GM12878 (cell line): Measurements from ENCODE around the gene SIN3B. TPM values are rescaled to one million over a fixed set of nuclear protein-coding genes. Genes with fewer than 3 reads are reported as not detected.

ENCODE experiments used
- ATAC-seq: fragments of 200-7000 bp; cut with Tn5 transposase; 3 replicates; pipeline ENCODE4 v1.9.1; 2020; ENCODE audit warnings: mild to moderate bottlenecking, moderate library complexity
- BruUV-seq: library from RNA; stranded (reverse); fragments of 400-500 nt; replicated peaks from 2 replicates; lab custom pipeline; 2021; lab: Mats Ljungman, UMichigan
- CTCF ChIA-PET: fragments of 300-600 bp; sonication (Branson Sonifier 250); formaldehyde crosslinking; extraction: SDS; loops from one replicate; lab custom pipeline; 2021; ENCODE audit warnings: inconsistent platforms; lab: Yijun Ruan, JAX
- POLR2A ChIA-PET: fragments of 350-600 bp; formaldehyde crosslinking; extraction: SDS; loops from one replicate; lab custom pipeline; 2021; ENCODE audit warnings: inconsistent platforms; lab: Charles Lee
- RAD21 ChIA-PET: fragments of 300-600 bp; sonication (Branson Sonifier 250); formaldehyde crosslinking; loops from one replicate; lab custom pipeline; 2023; ENCODE audit warnings: antibody characterized with exemption; ENCODE audit not compliant: unreplicated experiment; lab: Charles Lee
- SMC1A ChIA-PET: fragments of 300-600 bp; sonication (Branson Sonifier 250); formaldehyde crosslinking; loops from one replicate; lab custom pipeline; 2023; ENCODE audit not compliant: unreplicated experiment, uncharacterized antibody; lab: Charles Lee
- DNase-seq: peaks from one replicate; pipeline ENCODE4 v3.0.0-alpha.2; 2011; ENCODE audit warnings: low read depth, low spot score
- FAIRE-seq: peaks from 3 replicates; lab custom pipeline; 2011; peaks lifted over from hg19 to GRCh38; lab: Jason Lieb, UNC
- H2AFZ ChIP-seq: 2 replicates; pipeline ENCODE4 v1.6.0; 2011; ENCODE audit warnings: low read depth, low read length, control low read depth; ENCODE audit not compliant: control insufficient read depth
- H3K27ac ChIP-seq: 2 replicates; pipeline ENCODE4 v1.5.1; 2011; ENCODE audit warnings: control low read depth; ENCODE audit not compliant: control insufficient read depth, insufficient read depth
- H3K27me3 ChIP-seq, 2 experiments: replicated peaks in 1 of 2; 2 replicates each; pipeline versions ENCODE4 v1.6.0 to v1.6.1; 2011; ENCODE audit warnings: low read length in 1 of 2; ENCODE audit not compliant: control insufficient read depth in 2 of 2, insufficient read depth in 2 of 2
- H3K36me3 ChIP-seq, 2 experiments: 2 replicates each; pipeline ENCODE4 v1.5.1; 2011; ENCODE audit warnings: low read length in 1 of 2; ENCODE audit not compliant: control insufficient read depth in 2 of 2, insufficient read depth in 2 of 2
- H3K4me1 ChIP-seq: 2 replicates; pipeline ENCODE4 v1.6.1; 2011; ENCODE audit warnings: mild to moderate bottlenecking, low read length, moderate library complexity, mixed read lengths; ENCODE audit not compliant: control insufficient read depth, insufficient read depth
- H3K4me2 ChIP-seq: 2 replicates; pipeline ENCODE4 v1.6.0; 2011; ENCODE audit warnings: control low read depth; ENCODE audit not compliant: control insufficient read depth, insufficient read depth
- H3K4me3 ChIP-seq: fragments of 200-600 bp; sonication (generic); 2 replicates; pipeline ENCODE4 v1.5.1; 2016
- H3K79me2 ChIP-seq: 2 replicates; pipeline ENCODE4 v1.6.0; 2011; ENCODE audit warnings: low read length; ENCODE audit not compliant: control insufficient read depth, insufficient read depth
- H3K9ac ChIP-seq: 2 replicates; pipeline ENCODE4 v1.8.0; 2011; ENCODE audit warnings: low read length, control low read depth, mixed read lengths; ENCODE audit not compliant: control insufficient read depth, insufficient read depth
- H3K9me3 ChIP-seq: replicated peaks from 3 replicates; pipeline ENCODE4 v1.5.1; 2011; ENCODE audit warnings: mild to moderate bottlenecking, low read length; ENCODE audit not compliant: control insufficient read depth, insufficient read depth
- H4K20me1 ChIP-seq: 2 replicates; pipeline ENCODE4 v1.6.0; 2011; ENCODE audit not compliant: control insufficient read depth, insufficient read depth
- CBFB ChIP-seq: IDR thresholded peaks from 2 replicates; pipeline ENCODE4 v1.6.1; 2016; ENCODE audit warnings: antibody characterized with exemption, low read depth
- CHD1 ChIP-seq: IDR thresholded peaks from 2 replicates; pipeline ENCODE4 v1.6.1; 2012; ENCODE audit warnings: low read depth, low read length, improper control_type of control experiment
- CREM ChIP-seq: IDR thresholded peaks from 2 replicates; pipeline ENCODE4 v1.6.1; 2014; ENCODE audit warnings: antibody characterized with exemption, low read depth
- E2F4 ChIP-seq: IDR thresholded peaks from 2 replicates; pipeline ENCODE4 v1.6.1; 2012; ENCODE audit warnings: low read depth, low read length, improper control_type of control experiment
- EED ChIP-seq: sonication (generic); IDR thresholded peaks from 2 replicates; pipeline ENCODE4 v1.6.1; 2016; ENCODE audit warnings: antibody characterized with exemption, low read depth
- GATAD2B ChIP-seq: fragments of 450-650 bp; conservative IDR thresholded peaks from 2 replicates; pipeline ENCODE4 v1.6.1; 2017; ENCODE audit warnings: low read depth, mild to moderate bottlenecking, moderate library complexity
- JUNB ChIP-seq: IDR thresholded peaks from 2 replicates; pipeline ENCODE4 v1.6.1; 2016; ENCODE audit warnings: antibody characterized with exemption, mild to moderate bottlenecking
- KLF5 ChIP-seq: fragments of 450-650 bp; IDR thresholded peaks from 2 replicates; pipeline ENCODE4 v1.6.1; 2014; ENCODE audit warnings: mild to moderate bottlenecking; ENCODE audit not compliant: partially characterized antibody
- MEF2B ChIP-seq: fragments of 450-650 bp; IDR thresholded peaks from 2 replicates; pipeline ENCODE4 v1.6.1; 2018; ENCODE audit warnings: mild to moderate bottlenecking, moderate library complexity; ENCODE audit not compliant: partially characterized antibody, poor library complexity, severe bottlenecking
- MTA2 ChIP-seq: fragments of 450-650 bp; IDR thresholded peaks from 2 replicates; pipeline ENCODE4 v1.6.1; 2016; ENCODE audit warnings: low read depth, mild to moderate bottlenecking, moderate library complexity
- MTA3 ChIP-seq: IDR thresholded peaks from 2 replicates; pipeline ENCODE4 v1.6.1; 2012; ENCODE audit warnings: low read length, inconsistent platforms, borderline replicate concordance
- NFIC ChIP-seq: IDR thresholded peaks from 2 replicates; pipeline ENCODE4 v1.6.1; 2012; ENCODE audit warnings: low read depth, mild to moderate bottlenecking, inconsistent platforms, low read length, moderate library complexity
- RCOR1 ChIP-seq: conservative IDR thresholded peaks from 2 replicates; pipeline ENCODE4 v1.6.1; 2012; ENCODE audit warnings: low read depth, low read length, improper control_type of control experiment
- RUNX3 ChIP-seq: IDR thresholded peaks from 2 replicates; pipeline ENCODE4 v1.6.1; 2012; ENCODE audit warnings: low read length, inconsistent platforms
- SMARCA5 ChIP-seq: fragments of 450-650 bp; IDR thresholded peaks from 2 replicates; pipeline ENCODE4 v1.6.1; 2017; ENCODE audit warnings: mild to moderate bottlenecking
- USF1 ChIP-seq: IDR thresholded peaks from 2 replicates; pipeline ENCODE4 v1.6.1; 2011; ENCODE audit warnings: borderline replicate concordance, low read depth, mild to moderate bottlenecking, moderate library complexity, mixed read lengths, low read length; ENCODE audit not compliant: insufficient read depth; ENCODE audit errors: extremely low read length
- WGBS: methylation state at CpG from one replicate; pipeline ENCODE4 v1.1.6; 2016; ENCODE audit warnings: low lambda C conversion rate; ENCODE audit not compliant: insufficient replicate concordance, insufficient coverage; ENCODE audit errors: missing lambda C conversion rate; 5-methylcytosine and 5-hydroxymethylcytosine counted together
- in situ Hi-C: fragments of 300-500 bp; cut with MboI; formaldehyde crosslinking; loops from 9 replicates; pipeline ENCODE4 v1.14.3; 2018; ENCODE audit warnings: mixed read lengths
- intact Hi-C: fragments of 100-400 bp; cut with micrococcal nuclease; formaldehyde crosslinking; loops from one replicate; pipeline ENCODE4 v1.14.2; 2022; ENCODE audit not compliant: unreplicated experiment
- polyA plus RNA-seq, 11 experiments: library from polyadenylated mRNA; depleted of rRNA in 4 of 11; unstranded in 6 of 11; stranded (reverse) in 5 of 11; fragments of >200 nt; fragmentation: Nextera tagmentation in 4 of 11; fragmentation: Illumina TruSeq in 1 of 11; extraction: Ambion mirVana in 4 of 11; extraction: Trizol in 1 of 11; gene quantifications; 1 replicate in 1 of 11; 2 replicates in 10 of 11; pipeline versions ENCODE4 v1.2.1 to v1.2.3, GENCODE V29; 2011 to 2016; ENCODE audit warnings: inconsistent platforms in 2 of 11, missing spikeins in 2 of 11, low read depth in 1 of 11
- total RNA-seq, 4 experiments: library from RNA; depleted of rRNA in 3 of 4; stranded (reverse); fragments of >200 nt in 3 of 4; fragmentation: Illumina TruSeq in 1 of 4; extraction: Trizol in 1 of 4; gene quantifications; 2 replicates each; pipeline versions ENCODE4 v1.2.1 to v1.2.3, GENCODE V29; 2013 to 2021
- TF ChIP-seq, protein P1 (sequence below): IDR thresholded peaks from 2 replicates; pipeline ENCODE4 v1.6.1; 2012; ENCODE audit warnings: mild to moderate bottlenecking, low read depth, low read length

Gene SIN3B
- total and polyA plus RNA-seq, 10 of the 15 experiments (the other 5 are each of a cell fraction or from before 2014, with no cell fraction given): 0.68 to 34.5 (median 15.8) TPM

DNA sequence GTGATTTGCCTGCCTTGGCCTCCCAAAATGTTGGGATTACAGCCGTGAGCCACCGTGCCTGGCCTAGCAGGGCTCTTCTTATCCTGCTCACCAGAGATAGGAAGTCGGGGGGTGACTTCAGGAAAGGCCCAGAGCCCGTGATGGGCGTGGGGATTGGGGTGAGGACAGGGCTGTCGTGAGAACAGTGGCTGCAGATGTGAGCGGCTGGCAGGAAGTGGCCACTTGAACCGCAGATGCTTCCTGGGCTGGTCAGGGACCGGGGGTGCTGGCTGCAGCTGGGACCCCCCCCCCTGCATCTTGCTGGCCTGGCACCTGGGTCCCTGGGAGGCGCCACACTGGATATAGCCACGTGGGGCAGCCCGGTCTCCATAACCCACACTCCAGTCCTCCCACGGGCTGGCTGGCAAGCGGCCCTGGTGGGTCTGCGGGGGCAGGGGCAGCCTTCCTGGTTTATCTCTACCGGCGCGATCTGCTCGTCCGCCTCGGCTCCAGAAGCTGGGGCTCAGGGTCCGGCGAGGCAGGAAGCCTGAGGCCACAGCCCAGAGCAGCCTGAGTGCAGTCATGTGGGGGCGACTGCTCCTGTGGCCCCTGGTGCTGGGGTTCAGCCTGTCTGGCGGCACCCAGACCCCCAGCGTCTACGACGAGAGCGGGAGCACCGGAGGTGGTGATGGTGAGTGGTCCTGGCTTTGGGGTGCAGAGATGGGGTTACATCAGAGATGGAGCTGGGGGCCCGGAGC is 59.6 kb downstream of the SIN3B start, which contains the start of gene F2RL3:
F2RL3 (plus strand) TSS at position 371 of the 737 bp plus-strand sequence; CDS start at position 562, 191 bp downstream.
- Histone ChIP-seq H3K27me3 (no peaks in the 10 kb centered on the region), H3K4me3 (peak within 1 kb of the TSS; percentile 48; the same call in 1 of the 2 replicates), H4K20me1 (no peaks in the 10 kb centered on the region), H3K4me2 (peak within 1 kb of the TSS; percentile 79), H3K9ac (peak within 1 kb of the TSS; percentile 63), H3K36me3 (no peaks in the 10 kb centered on the region), H3K9me3 (no peaks in the 10 kb centered on the region), H3K79me2 (no peaks in the 10 kb centered on the region), H3K27ac (peak within 1 kb of the TSS; percentile 66), H3K4me1 (peaks cover 32% of the 10 kb centered on the region), H2AFZ (peak within 1 kb of the TSS; percentile 82)
- ChIA-PET RAD21 (interaction anchor here (0.6 kb wide), 1 partner anchor 146 kb away, joined by 5 read pairs; no protein-coding TSS in a partner anchor), SMC1A (no interaction called here), CTCF (no interaction called here), POLR2A (interaction anchor here (0.7 kb wide), 1 partner anchor 1944 kb away, joined by 4 read pairs; no protein-coding TSS in a partner anchor)
- DNase-seq (no peak), ATAC-seq (peak; percentile 73), FAIRE-seq (peak; percentile 82)
- intact Hi-C loops: no loop called here
- TSS peak; percentile 76 for BruUV-seq
- in situ Hi-C loops: no loop called here
- WGBS: 1% methylated on average over 31 of the region's 31 CpGs
- no peak; the same call in 1 of the 2 replicates for TF ChIP-seq NFIC
- TF ChIP-seq EED: peak; percentile 64
- TF ChIP-seq RCOR1: no peak
- TF ChIP-seq JUNB: no peak
- peak; percentile 92 for TF ChIP-seq RUNX3
- TF ChIP-seq CHD1: no peak
- TF ChIP-seq MTA2: peak; percentile 18; the same call in 1 of the 2 replicates
- TF ChIP-seq MTA3: no peak
- TF ChIP-seq GATAD2B: peak; percentile 74; the same call in 1 of the 2 replicates
- no peak for TF ChIP-seq E2F4
- peak; percentile 58; the same call in 1 of the 2 replicates for TF ChIP-seq CREM
- peak; percentile 31 for TF ChIP-seq USF1
- TF ChIP-seq, protein P1, sequence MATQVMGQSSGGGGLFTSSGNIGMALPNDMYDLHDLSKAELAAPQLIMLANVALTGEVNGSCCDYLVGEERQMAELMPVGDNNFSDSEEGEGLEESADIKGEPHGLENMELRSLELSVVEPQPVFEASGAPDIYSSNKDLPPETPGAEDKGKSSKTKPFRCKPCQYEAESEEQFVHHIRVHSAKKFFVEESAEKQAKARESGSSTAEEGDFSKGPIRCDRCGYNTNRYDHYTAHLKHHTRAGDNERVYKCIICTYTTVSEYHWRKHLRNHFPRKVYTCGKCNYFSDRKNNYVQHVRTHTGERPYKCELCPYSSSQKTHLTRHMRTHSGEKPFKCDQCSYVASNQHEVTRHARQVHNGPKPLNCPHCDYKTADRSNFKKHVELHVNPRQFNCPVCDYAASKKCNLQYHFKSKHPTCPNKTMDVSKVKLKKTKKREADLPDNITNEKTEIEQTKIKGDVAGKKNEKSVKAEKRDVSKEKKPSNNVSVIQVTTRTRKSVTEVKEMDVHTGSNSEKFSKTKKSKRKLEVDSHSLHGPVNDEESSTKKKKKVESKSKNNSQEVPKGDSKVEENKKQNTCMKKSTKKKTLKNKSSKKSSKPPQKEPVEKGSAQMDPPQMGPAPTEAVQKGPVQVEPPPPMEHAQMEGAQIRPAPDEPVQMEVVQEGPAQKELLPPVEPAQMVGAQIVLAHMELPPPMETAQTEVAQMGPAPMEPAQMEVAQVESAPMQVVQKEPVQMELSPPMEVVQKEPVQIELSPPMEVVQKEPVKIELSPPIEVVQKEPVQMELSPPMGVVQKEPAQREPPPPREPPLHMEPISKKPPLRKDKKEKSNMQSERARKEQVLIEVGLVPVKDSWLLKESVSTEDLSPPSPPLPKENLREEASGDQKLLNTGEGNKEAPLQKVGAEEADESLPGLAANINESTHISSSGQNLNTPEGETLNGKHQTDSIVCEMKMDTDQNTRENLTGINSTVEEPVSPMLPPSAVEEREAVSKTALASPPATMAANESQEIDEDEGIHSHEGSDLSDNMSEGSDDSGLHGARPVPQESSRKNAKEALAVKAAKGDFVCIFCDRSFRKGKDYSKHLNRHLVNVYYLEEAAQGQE: no peak
- TF ChIP-seq MEF2B: peak; percentile 17
- TF ChIP-seq SMARCA5: no peak
- peak; percentile 83; the same call in 1 of the 2 replicates for TF ChIP-seq CBFB
- no peak for TF ChIP-seq KLF5
